ENCODE measurements around the gene EZR. TPM values are rescaled to one million over a fixed set of nuclear protein-coding genes. Genes with fewer than 3 reads are reported as not detected.

EZR gene
- total and polyA plus RNA-seq, 2 of the 13 experiments (the other 11 are each of a cell fraction or from before 2014, with no cell fraction given): 34.7 to 60.3 TPM

- TF ChIP-seq, protein P1, sequence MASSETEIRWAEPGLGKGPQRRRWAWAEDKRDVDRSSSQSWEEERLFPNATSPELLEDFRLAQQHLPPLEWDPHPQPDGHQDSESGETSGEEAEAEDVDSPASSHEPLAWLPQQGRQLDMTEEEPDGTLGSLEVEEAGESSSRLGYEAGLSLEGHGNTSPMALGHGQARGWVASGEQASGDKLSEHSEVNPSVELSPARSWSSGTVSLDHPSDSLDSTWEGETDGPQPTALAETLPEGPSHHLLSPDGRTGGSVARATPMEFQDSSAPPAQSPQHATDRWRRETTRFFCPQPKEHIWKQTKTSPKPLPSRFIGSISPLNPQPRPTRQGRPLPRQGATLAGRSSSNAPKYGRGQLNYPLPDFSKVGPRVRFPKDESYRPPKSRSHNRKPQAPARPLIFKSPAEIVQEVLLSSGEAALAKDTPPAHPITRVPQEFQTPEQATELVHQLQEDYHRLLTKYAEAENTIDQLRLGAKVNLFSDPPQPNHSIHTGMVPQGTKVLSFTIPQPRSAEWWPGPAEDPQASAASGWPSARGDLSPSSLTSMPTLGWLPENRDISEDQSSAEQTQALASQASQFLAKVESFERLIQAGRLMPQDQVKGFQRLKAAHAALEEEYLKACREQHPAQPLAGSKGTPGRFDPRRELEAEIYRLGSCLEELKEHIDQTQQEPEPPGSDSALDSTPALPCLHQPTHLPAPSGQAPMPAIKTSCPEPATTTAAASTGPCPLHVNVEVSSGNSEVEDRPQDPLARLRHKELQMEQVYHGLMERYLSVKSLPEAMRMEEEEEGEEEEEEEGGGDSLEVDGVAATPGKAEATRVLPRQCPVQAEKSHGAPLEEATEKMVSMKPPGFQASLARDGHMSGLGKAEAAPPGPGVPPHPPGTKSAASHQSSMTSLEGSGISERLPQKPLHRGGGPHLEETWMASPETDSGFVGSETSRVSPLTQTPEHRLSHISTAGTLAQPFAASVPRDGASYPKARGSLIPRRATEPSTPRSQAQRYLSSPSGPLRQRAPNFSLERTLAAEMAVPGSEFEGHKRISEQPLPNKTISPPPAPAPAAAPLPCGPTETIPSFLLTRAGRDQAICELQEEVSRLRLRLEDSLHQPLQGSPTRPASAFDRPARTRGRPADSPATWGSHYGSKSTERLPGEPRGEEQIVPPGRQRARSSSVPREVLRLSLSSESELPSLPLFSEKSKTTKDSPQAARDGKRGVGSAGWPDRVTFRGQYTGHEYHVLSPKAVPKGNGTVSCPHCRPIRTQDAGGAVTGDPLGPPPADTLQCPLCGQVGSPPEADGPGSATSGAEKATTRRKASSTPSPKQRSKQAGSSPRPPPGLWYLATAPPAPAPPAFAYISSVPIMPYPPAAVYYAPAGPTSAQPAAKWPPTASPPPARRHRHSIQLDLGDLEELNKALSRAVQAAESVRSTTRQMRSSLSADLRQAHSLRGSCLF (CRISPR knock-in tag; IDR thresholded peaks at IDR 0.05; ENCODE audit: borderline replicate concordance): no peak
- peak; percentile 78; the same call in 1 of the 2 replicates for TF ChIP-seq ZBTB20 (CRISPR knock-in tag; IDR thresholded peaks at IDR 0.05; ENCODE audit: borderline replicate concordance, low read depth)
- TF ChIP-seq ZNF333 (CRISPR knock-in tag; IDR thresholded peaks at IDR 0.05; ENCODE audit: borderline replicate concordance): no peak
- 0 out of 2 replicates have a peak, but pooled peaks have one; percentile 48 for TF ChIP-seq FOXK1 (CRISPR knock-in tag; IDR thresholded peaks at IDR 0.05; ENCODE audit: borderline replicate concordance, low read depth)
- no peak for TF ChIP-seq NR2C2 (CRISPR knock-in tag; IDR thresholded peaks at IDR 0.05; ENCODE audit: borderline replicate concordance)
- TF ChIP-seq ZNF652 (CRISPR knock-in tag; IDR thresholded peaks at IDR 0.05; ENCODE audit: borderline replicate concordance, low read depth): peak; percentile 38; the same call in 1 of the 2 replicates
- TF ChIP-seq HDAC1 (CRISPR knock-in tag; IDR thresholded peaks at IDR 0.05): peak; percentile 54; the same call in 1 of the 2 replicates
- TF ChIP-seq HDAC6 (IDR thresholded peaks at IDR 0.05; ENCODE audit: low read depth, low read length): no peak
- TF ChIP-seq JUNB (CRISPR knock-in tag; IDR thresholded peaks at IDR 0.05; ENCODE audit: borderline replicate concordance): peak; percentile 58; the same call in 1 of the 2 replicates
- no peak for TF ChIP-seq ZFP36L2 (CRISPR knock-in tag; IDR thresholded peaks at IDR 0.05)
- TF ChIP-seq MXD4 (CRISPR knock-in tag; IDR thresholded peaks at IDR 0.05): no peak
- TF ChIP-seq, protein P2, sequence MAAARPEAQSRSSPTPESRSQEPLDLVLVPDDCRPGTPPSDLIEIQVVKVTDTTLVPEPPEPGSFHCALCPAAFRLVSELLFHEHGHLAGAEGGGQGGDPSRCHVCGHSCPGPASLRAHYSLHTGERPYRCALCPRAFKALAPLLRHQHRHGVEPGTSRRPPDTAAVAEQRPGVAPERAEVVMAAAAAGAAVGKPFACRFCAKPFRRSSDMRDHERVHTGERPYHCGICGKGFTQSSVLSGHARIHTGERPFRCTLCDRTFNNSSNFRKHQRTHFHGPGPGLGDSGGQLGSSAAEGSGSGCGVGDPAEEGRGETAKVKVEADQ (CRISPR knock-in tag; IDR thresholded peaks at IDR 0.05; ENCODE audit: borderline replicate concordance): peak; percentile 36; the same call in 1 of the 2 replicates
- no peak; the same call in none of the 2 replicates for TF ChIP-seq TFE3 (CRISPR knock-in tag; IDR thresholded peaks at IDR 0.05)
- TF ChIP-seq ZNF589 (CRISPR knock-in tag; conservative IDR thresholded peaks at IDR 0.05): no peak
- TF ChIP-seq ZNF839 (CRISPR knock-in tag; IDR thresholded peaks at IDR 0.05; ENCODE audit: borderline replicate concordance): no peak
- TF ChIP-seq TSC22D2 (CRISPR knock-in tag; IDR thresholded peaks at IDR 0.05; ENCODE audit: borderline replicate concordance): no peak
- no peak for TF ChIP-seq YEATS4 (CRISPR knock-in tag; IDR thresholded peaks at IDR 0.05; ENCODE audit: borderline replicate concordance)
- no peak for TF ChIP-seq RFX1 (IDR thresholded peaks at IDR 0.05)
These were observed 34.1 kb upstream of the EZR start (continued) for GRCh38 chr6:158853072-158853879.
